A549 (cell line): Measurements from ENCODE around the gene ZFHX3. TPM values are rescaled to one million over a fixed set of nuclear protein-coding genes. Genes with fewer than 3 reads are reported as not detected.
A peak's percentile ranks its signal among the peaks of the same experiment; 100 is the strongest.

Source experiments
- ATAC-seq, 2 experiments: fragments of 200-7000 bp in 1 of 2; fragments of >200 bp in 1 of 2; cut with Nextera tagmentation in 1 of 2; cut with Tn5 transposase in 1 of 2; 3 replicates each; pipeline versions ENCODE4 v1.8.0 to v1.9.1; 2018 to 2020; ENCODE audit warnings: mild to moderate bottlenecking in 1 of 2, moderate library complexity in 1 of 2
- CTCF ChIA-PET: fragments of 300-600 bp; sonication (Branson Sonifier 250); formaldehyde crosslinking; extraction: SDS; loops from one replicate; lab custom pipeline; 2021; ENCODE audit warnings: antibody characterized with exemption, inconsistent platforms; lab: Yijun Ruan, JAX
- POLR2A ChIA-PET: fragments of 350-600 bp; formaldehyde crosslinking; extraction: SDS; loops from one replicate; lab custom pipeline; 2021; ENCODE audit warnings: antibody characterized with exemption, inconsistent platforms; lab: Yijun Ruan, JAX
- DNase-seq, 2 experiments: peaks; one replicate each; pipeline versions ENCODE4 v3.0.0 to v3.0.0-alpha.2; 2011 to 2016; ENCODE audit warnings: low read depth in 1 of 2, low spot score in 1 of 2
- FAIRE-seq: peaks from 2 replicates; lab custom pipeline; 2011; peaks lifted over from hg19 to GRCh38; lab: Jason Lieb, UNC
- H3K27ac ChIP-seq, 2 experiments: fragments of >200 bp; sonication (Bioruptor Twin); formaldehyde crosslinking; 3 replicates each; pipeline ENCODE4 v1.5.1; 2016 to 2017
- H3K4me1 ChIP-seq: fragments of >200 bp; sonication (Bioruptor Twin); formaldehyde crosslinking; 3 replicates; pipeline ENCODE4 v1.6.1; 2016
- H3K4me2 ChIP-seq: fragments of >200 bp; sonication (Bioruptor Twin); formaldehyde crosslinking; 3 replicates; pipeline ENCODE4 v1.6.1; 2016
- H3K4me3 ChIP-seq: fragments of >200 bp; sonication (Bioruptor Twin); formaldehyde crosslinking; 3 replicates; pipeline ENCODE4 v1.5.1; 2016
- H3K9me3 ChIP-seq: fragments of >200 bp; sonication (Bioruptor Twin); formaldehyde crosslinking; 3 replicates; pipeline ENCODE4 v1.6.1; 2016
- BHLHE40 ChIP-seq: IDR thresholded peaks from 2 replicates; pipeline ENCODE4 v1.6.1; 2012; ENCODE audit warnings: low read depth, low read length, inconsistent platforms
- CHD4 ChIP-seq: fragments of 200-600 bp; sonication (generic); IDR thresholded peaks from 2 replicates; pipeline ENCODE4 v1.6.1; 2016; ENCODE audit warnings: antibody characterized with exemption, mild to moderate bottlenecking, borderline replicate concordance
- EHF ChIP-seq: fragments of 250-450 bp; sonication (Bioruptor Pico); IDR thresholded peaks from 2 replicates; pipeline ENCODE4 v1.5.0; 2020; ENCODE audit warnings: mild to moderate bottlenecking
- ESRRA ChIP-seq: fragments of 150-350 bp; IDR thresholded peaks from 2 replicates; pipeline ENCODE4 v1.6.1; 2014; ENCODE audit warnings: mild to moderate bottlenecking, low read length, borderline replicate concordance
- FOSB ChIP-seq: fragments of 250-450 bp; sonication (Bioruptor Pico); IDR thresholded peaks from 2 replicates; pipeline ENCODE4 v1.5.0; 2020; ENCODE audit warnings: mild to moderate bottlenecking, moderate library complexity
- FOXS1 ChIP-seq: fragments of 250-450 bp; sonication (Bioruptor Pico); IDR thresholded peaks from 2 replicates; pipeline ENCODE4 v1.5.0; 2020; ENCODE audit warnings: mild to moderate bottlenecking, moderate library complexity
- GATA3 ChIP-seq: IDR thresholded peaks from 2 replicates; pipeline ENCODE4 v1.6.1; 2012; ENCODE audit warnings: borderline replicate concordance
- HOXB5 ChIP-seq: fragments of 250-450 bp; sonication (Bioruptor Pico); IDR thresholded peaks from 2 replicates; pipeline ENCODE4 v1.5.0; 2020; ENCODE audit warnings: mild to moderate bottlenecking, moderate library complexity
- JUN ChIP-seq, 2 experiments: fragments of >200 bp; sonication (Bioruptor Twin); formaldehyde crosslinking; IDR thresholded peaks; 2 replicates in 1 of 2; 3 replicates in 1 of 2; pipeline ENCODE4 v1.6.1; 2016 to 2017
- JUNB ChIP-seq: fragments of >200 bp; sonication (Bioruptor Twin); formaldehyde crosslinking; IDR thresholded peaks from 2 replicates; pipeline ENCODE4 v1.6.1; 2016
- KDM5A ChIP-seq: fragments of 200-600 bp; sonication (generic); IDR thresholded peaks from 2 replicates; pipeline ENCODE4 v1.6.1; 2016; ENCODE audit warnings: antibody characterized with exemption, mild to moderate bottlenecking
- MAFK ChIP-seq: fragments of 450-650 bp; IDR thresholded peaks from 2 replicates; pipeline ENCODE4 v1.6.1; 2014; ENCODE audit not compliant: partially characterized antibody
- POLR2A ChIP-seq: IDR thresholded peaks from 2 replicates; pipeline ENCODE4 v1.6.1; 2012; ENCODE audit warnings: mild to moderate bottlenecking, low read length
- RAD21 ChIP-seq, 2 experiments: fragments of >200 bp in 1 of 2; sonication (Bioruptor Twin) in 1 of 2; formaldehyde crosslinking in 1 of 2; IDR thresholded peaks in 1 of 2; conservative IDR thresholded peaks in 1 of 2; 2 replicates in 1 of 2; 3 replicates in 1 of 2; pipeline ENCODE4 v1.6.1; 2012 to 2018; ENCODE audit warnings: inconsistent platforms in 1 of 2
- RCOR1 ChIP-seq: fragments of 150-350 bp; IDR thresholded peaks from 2 replicates; pipeline ENCODE4 v1.6.1; 2014; ENCODE audit warnings: antibody characterized with exemption, low read length, low read depth
- RNF2 ChIP-seq: fragments of 200-600 bp; sonication (generic); IDR thresholded peaks from 2 replicates; pipeline ENCODE4 v1.6.1; 2016; ENCODE audit warnings: low read depth, mild to moderate bottlenecking, antibody characterized with exemption, moderate library complexity, borderline replicate concordance
- SMC3 ChIP-seq: fragments of >200 bp; sonication (Bioruptor Twin); formaldehyde crosslinking; IDR thresholded peaks from 3 replicates; pipeline ENCODE4 v1.6.1; 2018; ENCODE audit warnings: inconsistent platforms
- SREBF2 ChIP-seq: fragments of 450-650 bp; IDR thresholded peaks from 2 replicates; pipeline ENCODE4 v1.6.1; 2014; ENCODE audit warnings: mild to moderate bottlenecking, moderate library complexity
- TP53 ChIP-seq: fragments of 250-450 bp; sonication (Bioruptor Pico); IDR thresholded peaks from 2 replicates; pipeline ENCODE4 v1.5.0; 2021; ENCODE audit warnings: mild to moderate bottlenecking, moderate library complexity
- ZC3H11A ChIP-seq: fragments of 450-650 bp; IDR thresholded peaks from 2 replicates; pipeline ENCODE4 v1.6.1; 2014; ENCODE audit warnings: antibody characterized with exemption, mild to moderate bottlenecking
- WGBS: methylation state at CpG from one replicate; pipeline ENCODE4 v1.1.6; 2017; ENCODE audit errors: missing lambda C conversion rate; 5-methylcytosine and 5-hydroxymethylcytosine counted together
- polyA plus RNA-seq, 4 experiments: library from polyadenylated mRNA; depleted of rRNA in 3 of 4; stranded (reverse); fragments of >200 nt; fragmentation: RNase III in 1 of 4; extraction: RNeasy Plus Mini Kit Qiagen cat#74134 plus additional on column Dnase treatment in 1 of 4; gene quantifications; 2 replicates in 3 of 4; 3 replicates in 1 of 4; pipeline ENCODE4 v1.2.3, GENCODE V29; 2011 to 2017
- TF ChIP-seq, protein P1 (sequence below): fragments of >200 bp; sonication (Bioruptor Twin); formaldehyde crosslinking; IDR thresholded peaks from 3 replicates; pipeline ENCODE4 v1.5.1; 2016
- TF ChIP-seq, protein P2 (sequence below): fragments of 150-350 bp; IDR thresholded peaks from 2 replicates; pipeline ENCODE4 v1.6.1; 2014; ENCODE audit warnings: low read depth, mild to moderate bottlenecking, low read length
- TF ChIP-seq, protein P3 (sequence below): IDR thresholded peaks from 2 replicates; pipeline ENCODE4 v1.6.1; 2012
- TF ChIP-seq, protein P4 (sequence below): fragments of 200-600 bp; sonication (generic); IDR thresholded peaks from 2 replicates; pipeline ENCODE4 v1.6.1; 2016; ENCODE audit warnings: antibody characterized with exemption, mild to moderate bottlenecking, moderate library complexity
- TF ChIP-seq, protein P5 (sequence below): IDR thresholded peaks from 2 replicates; pipeline ENCODE4 v1.6.1; 2012

ZFHX3 gene
- polyA plus RNA-seq, 2 of the 4 experiments (the other 2 are of a cell fraction) = 3.9 to 6.5 TPM

DNA sequence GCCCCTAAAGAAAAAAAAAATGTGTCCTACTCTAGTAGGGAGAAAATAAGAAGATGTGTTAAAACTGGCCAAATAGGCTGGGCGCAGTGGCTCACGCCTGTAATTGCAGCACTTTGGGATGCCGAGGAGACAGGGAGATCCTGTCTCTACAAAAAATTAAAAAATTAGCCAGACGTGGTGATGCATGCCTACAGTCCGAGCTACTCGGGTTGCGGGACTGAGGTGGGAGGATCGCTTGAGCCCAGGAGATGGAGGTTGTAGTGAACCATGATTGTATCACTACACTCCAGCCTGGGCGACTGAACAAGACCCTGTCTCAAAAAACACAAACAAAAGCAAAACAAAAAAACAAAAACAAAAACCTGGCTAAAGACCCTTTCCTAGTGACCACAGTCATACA, 15.9 kb downstream of the ZFHX3 start:
- WGBS = 93% methylated on average over 9 of the region's 9 CpGs
- ChIA-PET POLR2A (no interaction called here), CTCF (interaction anchor here (1.0 kb wide), 1 partner anchor 8 kb away, joined by 4 read pairs; no protein-coding TSS in a partner anchor)
- TF ChIP-seq GATA3 (no peak), RNF2 (no peak), HOXB5 (CRISPR knock-in tag) (no peak), POLR2A (no peak), CHD4 (no peak), ESRRA (no peak), JUNB (no peak), SMC3 (no peak), MAFK (no peak), EHF (CRISPR knock-in tag) (no peak)
- TF ChIP-seq, protein P1, sequence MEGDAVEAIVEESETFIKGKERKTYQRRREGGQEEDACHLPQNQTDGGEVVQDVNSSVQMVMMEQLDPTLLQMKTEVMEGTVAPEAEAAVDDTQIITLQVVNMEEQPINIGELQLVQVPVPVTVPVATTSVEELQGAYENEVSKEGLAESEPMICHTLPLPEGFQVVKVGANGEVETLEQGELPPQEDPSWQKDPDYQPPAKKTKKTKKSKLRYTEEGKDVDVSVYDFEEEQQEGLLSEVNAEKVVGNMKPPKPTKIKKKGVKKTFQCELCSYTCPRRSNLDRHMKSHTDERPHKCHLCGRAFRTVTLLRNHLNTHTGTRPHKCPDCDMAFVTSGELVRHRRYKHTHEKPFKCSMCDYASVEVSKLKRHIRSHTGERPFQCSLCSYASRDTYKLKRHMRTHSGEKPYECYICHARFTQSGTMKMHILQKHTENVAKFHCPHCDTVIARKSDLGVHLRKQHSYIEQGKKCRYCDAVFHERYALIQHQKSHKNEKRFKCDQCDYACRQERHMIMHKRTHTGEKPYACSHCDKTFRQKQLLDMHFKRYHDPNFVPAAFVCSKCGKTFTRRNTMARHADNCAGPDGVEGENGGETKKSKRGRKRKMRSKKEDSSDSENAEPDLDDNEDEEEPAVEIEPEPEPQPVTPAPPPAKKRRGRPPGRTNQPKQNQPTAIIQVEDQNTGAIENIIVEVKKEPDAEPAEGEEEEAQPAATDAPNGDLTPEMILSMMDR = no peak
- TF ChIP-seq, protein P2, sequence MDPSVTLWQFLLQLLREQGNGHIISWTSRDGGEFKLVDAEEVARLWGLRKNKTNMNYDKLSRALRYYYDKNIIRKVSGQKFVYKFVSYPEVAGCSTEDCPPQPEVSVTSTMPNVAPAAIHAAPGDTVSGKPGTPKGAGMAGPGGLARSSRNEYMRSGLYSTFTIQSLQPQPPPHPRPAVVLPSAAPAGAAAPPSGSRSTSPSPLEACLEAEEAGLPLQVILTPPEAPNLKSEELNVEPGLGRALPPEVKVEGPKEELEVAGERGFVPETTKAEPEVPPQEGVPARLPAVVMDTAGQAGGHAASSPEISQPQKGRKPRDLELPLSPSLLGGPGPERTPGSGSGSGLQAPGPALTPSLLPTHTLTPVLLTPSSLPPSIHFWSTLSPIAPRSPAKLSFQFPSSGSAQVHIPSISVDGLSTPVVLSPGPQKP = no peak
- TF ChIP-seq, protein P3, sequence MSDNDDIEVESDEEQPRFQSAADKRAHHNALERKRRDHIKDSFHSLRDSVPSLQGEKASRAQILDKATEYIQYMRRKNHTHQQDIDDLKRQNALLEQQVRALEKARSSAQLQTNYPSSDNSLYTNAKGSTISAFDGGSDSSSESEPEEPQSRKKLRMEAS = no peak
- no peak overlapping the region for H3K27ac ChIP-seq
- H3K9me3 ChIP-seq = no peaks in the 10 kb centered on the region
- no peak for ATAC-seq
- no peak overlapping the region for H3K4me3 ChIP-seq
- no peak overlapping the region for H3K4me2 ChIP-seq
- no peak for DNase-seq
- peaks cover 43% of the 10 kb centered on the region for H3K4me1 ChIP-seq
- no peak for FAIRE-seq

DNA sequence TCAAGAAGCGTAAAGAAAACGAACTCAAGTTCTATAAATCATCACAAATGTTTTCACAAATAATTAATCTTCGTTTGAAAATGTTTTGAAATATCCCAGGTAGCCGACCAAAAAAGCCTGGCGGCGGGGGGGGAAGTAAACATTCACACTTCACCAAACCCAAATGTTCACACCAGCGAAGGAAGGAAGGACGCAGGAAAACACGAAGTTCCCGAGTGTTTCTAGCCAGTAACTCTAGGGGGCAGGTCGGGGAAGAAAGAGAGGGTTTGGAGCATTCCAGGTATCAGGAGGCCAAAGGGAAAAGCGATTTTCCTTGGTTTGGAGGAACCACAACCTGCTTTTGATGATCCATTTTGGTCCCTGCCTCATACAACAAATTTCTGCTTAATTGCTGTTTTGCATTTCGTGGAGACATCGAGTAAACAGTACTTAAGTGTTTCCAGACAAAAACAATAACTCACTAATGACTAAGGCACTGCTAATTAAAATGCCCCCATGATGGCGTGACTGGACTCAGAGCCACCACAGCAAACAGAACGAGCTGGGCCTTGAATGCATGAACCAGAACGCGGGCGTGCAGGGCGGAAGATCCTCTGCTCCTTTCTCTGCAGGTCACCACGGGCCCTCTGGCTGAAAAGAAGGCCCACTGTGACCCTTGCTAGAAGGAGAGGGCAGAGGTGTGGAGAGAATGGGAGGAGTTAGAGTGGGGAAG, 16.6 kb downstream of the ZFHX3 start:
- TF ChIP-seq MAFK (peak; percentile 14), KDM5A (no peak), RAD21 (conservative IDR thresholded peaks at IDR 0.05 in 1 of 2, IDR thresholded peaks at IDR 0.05 in 1 of 2) (peak; percentile 14 to 33; a peak in 2 of 5 replicates)
- ATAC-seq = peak in 1 of 2 experiments; percentile 27; a peak in 1 of 6 replicates
- peaks cover 38% of the 10 kb centered on the region for H3K4me1 ChIP-seq
- no peak for FAIRE-seq
- no peak overlapping the region for H3K4me2 ChIP-seq
- CTCF ChIA-PET = interaction anchor here (0.6 to 1.0 kb wide), 2 partner anchors 9 to 1683 kb away, joined by 3 to 4 read pairs; no protein-coding TSS in a partner anchor
- POLR2A ChIA-PET = no interaction called here
- H3K27ac ChIP-seq = no peak overlapping the region
- no peak overlapping the region for H3K4me3 ChIP-seq
- no peaks in the 10 kb centered on the region for H3K9me3 ChIP-seq
- 81% methylated on average over 21 of the region's 21 CpGs for WGBS
- no peak for DNase-seq

DNA sequence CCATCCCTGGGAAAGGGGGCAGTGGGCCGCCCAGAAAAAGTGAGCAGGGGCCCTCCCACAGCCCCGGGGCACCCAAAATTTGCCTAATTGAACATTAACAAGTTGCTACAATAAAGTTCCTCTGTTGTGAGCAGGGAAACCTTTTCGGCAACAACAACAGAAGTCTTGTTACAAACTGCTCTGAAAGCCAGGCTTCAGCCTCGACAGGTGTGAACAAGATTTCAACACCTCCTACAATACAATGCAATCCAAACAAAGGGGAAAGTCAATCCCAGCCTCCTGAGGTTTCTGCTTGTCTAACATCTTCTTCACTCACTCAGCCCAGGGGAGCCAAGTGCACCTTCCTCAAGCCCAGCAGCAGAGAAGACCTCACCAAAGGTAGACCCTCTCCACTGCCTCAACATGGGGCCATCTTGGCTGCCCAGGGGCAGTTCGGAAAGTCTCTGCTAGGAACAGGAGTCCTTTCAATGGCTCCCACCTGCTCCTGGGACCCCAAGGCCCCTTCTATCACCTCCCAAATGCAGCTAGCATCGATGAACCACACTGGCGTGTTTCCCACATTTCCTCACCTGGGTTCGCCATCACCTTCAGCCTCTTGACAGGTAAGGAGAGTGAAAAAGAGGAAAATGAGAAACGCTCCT, 19.1 kb downstream of the ZFHX3 start:
- 95% methylated on average over 8 of the region's 9 CpGs for WGBS
- Histone ChIP-seq H3K9me3 (no peaks in the 10 kb centered on the region), H3K27ac (no peak overlapping the region; a peak in 1 of 6 replicates), H3K4me2 (no peak overlapping the region), H3K4me1 (peaks cover 54% of the 10 kb centered on the region), H3K4me3 (no peak overlapping the region)
- ATAC-seq (no peak), FAIRE-seq (no peak), DNase-seq (no peak)
- CTCF ChIA-PET = interaction anchor here (1.4 kb wide), 1 partner anchor 10 kb away, joined by 5 read pairs; no protein-coding TSS in a partner anchor
- POLR2A ChIA-PET = interaction anchor here (0.6 kb wide), 1 partner anchor 749 kb away, joined by 13 read pairs; no protein-coding TSS in a partner anchor
- TF ChIP-seq CHD4 (no peak), JUNB (no peak), BHLHE40 (no peak), JUN (IDR thresholded peaks at IDR 0.05) (no peak), ZC3H11A (no peak), TP53 (no peak), FOSB (CRISPR knock-in tag) (no peak), RCOR1 (no peak), FOXS1 (CRISPR knock-in tag) (no peak), MAFK (no peak), RAD21 (conservative IDR thresholded peaks at IDR 0.05 in 1 of 2, IDR thresholded peaks at IDR 0.05 in 1 of 2) (no peak), SREBF2 (no peak)
- TF ChIP-seq, protein P4, sequence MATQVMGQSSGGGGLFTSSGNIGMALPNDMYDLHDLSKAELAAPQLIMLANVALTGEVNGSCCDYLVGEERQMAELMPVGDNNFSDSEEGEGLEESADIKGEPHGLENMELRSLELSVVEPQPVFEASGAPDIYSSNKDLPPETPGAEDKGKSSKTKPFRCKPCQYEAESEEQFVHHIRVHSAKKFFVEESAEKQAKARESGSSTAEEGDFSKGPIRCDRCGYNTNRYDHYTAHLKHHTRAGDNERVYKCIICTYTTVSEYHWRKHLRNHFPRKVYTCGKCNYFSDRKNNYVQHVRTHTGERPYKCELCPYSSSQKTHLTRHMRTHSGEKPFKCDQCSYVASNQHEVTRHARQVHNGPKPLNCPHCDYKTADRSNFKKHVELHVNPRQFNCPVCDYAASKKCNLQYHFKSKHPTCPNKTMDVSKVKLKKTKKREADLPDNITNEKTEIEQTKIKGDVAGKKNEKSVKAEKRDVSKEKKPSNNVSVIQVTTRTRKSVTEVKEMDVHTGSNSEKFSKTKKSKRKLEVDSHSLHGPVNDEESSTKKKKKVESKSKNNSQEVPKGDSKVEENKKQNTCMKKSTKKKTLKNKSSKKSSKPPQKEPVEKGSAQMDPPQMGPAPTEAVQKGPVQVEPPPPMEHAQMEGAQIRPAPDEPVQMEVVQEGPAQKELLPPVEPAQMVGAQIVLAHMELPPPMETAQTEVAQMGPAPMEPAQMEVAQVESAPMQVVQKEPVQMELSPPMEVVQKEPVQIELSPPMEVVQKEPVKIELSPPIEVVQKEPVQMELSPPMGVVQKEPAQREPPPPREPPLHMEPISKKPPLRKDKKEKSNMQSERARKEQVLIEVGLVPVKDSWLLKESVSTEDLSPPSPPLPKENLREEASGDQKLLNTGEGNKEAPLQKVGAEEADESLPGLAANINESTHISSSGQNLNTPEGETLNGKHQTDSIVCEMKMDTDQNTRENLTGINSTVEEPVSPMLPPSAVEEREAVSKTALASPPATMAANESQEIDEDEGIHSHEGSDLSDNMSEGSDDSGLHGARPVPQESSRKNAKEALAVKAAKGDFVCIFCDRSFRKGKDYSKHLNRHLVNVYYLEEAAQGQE = no peak
- TF ChIP-seq, protein P5, sequence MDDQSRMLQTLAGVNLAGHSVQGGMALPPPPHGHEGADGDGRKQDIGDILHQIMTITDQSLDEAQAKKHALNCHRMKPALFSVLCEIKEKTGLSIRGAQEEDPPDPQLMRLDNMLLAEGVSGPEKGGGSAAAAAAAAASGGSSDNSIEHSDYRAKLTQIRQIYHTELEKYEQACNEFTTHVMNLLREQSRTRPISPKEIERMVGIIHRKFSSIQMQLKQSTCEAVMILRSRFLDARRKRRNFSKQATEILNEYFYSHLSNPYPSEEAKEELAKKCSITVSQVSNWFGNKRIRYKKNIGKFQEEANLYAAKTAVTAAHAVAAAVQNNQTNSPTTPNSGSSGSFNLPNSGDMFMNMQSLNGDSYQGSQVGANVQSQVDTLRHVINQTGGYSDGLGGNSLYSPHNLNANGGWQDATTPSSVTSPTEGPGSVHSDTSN = no peak
